ENCODE data around the gene SLC25A13. TPM values are rescaled to one million over a fixed set of nuclear protein-coding genes. Genes with fewer than 3 reads are reported as not detected.

The SLC25A13 gene
- total RNA-seq: 10.4 and 11.2 TPM in 2 replicates

DNA sequence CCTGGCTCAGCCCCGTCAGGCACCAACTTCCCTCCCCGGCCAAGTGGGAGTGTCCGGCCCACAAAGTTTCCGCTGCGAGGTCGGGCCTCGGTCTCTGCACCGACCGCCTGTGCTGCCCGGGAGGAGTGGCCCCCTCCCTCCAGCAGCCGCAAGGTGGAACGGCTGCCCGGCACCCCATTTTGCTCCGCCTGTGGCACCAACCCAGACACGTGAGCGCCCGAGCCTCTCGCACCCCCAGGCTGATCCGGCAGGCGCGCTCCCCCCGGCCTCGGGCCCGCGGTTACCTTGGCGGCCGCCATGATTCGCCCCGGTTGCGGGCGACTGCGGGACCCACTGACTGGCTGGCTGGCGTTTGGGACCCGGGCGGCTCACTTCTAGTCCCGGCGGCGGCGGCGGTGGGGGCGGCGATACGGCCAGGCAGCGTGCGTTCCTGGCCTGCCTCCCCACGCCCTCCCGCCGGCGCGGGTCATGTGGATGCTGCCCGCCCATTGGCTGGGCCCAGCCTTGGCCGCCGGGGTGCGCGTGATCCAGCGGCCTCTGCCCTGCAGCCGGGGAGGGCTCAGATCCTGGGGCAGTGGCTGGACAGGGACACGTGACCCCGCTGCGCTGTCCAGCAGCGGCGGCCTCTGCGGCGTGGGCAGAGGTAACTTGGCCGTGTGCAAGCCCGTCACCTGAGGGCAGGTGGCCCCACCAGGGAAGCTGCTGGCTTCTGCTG is at the start of gene SLC25A13:
SLC25A13 (minus strand) TSS at position 441 of the 715 bp plus-strand sequence; CDS start at position 299, 142 bp downstream.

Measured in aortic smooth muscle cell (primary cell).